ENCODE results near the gene RHCE.

DNA sequence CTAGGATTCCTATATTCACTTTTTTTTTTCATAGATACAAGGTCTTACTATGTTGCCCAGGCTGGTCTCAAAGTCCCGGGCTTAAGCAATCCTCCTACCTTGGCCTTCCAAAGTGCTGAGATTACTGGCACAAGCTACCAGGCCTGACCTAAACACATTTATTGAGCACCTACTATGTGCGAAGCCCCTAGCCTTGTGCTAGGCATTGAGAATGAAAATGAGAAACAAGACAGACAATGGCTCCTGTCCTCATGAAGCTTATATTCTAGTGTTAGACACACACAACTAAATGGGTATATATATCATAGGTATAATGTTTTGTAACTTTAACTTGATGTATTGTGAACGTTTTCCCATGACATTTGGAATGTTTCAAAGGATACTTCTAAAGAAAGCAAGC lies 71.0 kb downstream of the RHCE start:
- TF ChIP-seq KAT7 (CRISPR knock-in tag; IDR thresholded peaks at IDR 0.05; ENCODE audit: borderline replicate concordance) (no peak), RELA (CRISPR knock-in tag; IDR thresholded peaks at IDR 0.05; ENCODE audit: borderline replicate concordance) (no peak), ZBTB21 (CRISPR knock-in tag; IDR thresholded peaks at IDR 0.05; ENCODE audit: borderline replicate concordance) (no peak), NR3C1 (CRISPR knock-in tag; conservative IDR thresholded peaks at IDR 0.05; ENCODE audit: low read depth) (no peak), TCF7 (CRISPR knock-in tag; IDR thresholded peaks at IDR 0.05; ENCODE audit: low read depth) (no peak), GABPB1 (CRISPR knock-in tag; IDR thresholded peaks at IDR 0.05) (no peak), OVOL2 (CRISPR knock-in tag; IDR thresholded peaks at IDR 0.05; ENCODE audit: borderline replicate concordance) (no peak), JUN (CRISPR knock-in tag; IDR thresholded peaks at IDR 0.05) (no peak), SP1 (CRISPR knock-in tag; conservative IDR thresholded peaks at IDR 0.05) (no peak)
- TF ChIP-seq, protein P1, sequence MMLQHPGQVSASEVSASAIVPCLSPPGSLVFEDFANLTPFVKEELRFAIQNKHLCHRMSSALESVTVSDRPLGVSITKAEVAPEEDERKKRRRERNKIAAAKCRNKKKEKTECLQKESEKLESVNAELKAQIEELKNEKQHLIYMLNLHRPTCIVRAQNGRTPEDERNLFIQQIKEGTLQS (CRISPR knock-in tag; conservative IDR thresholded peaks at IDR 0.05): no peak
- TF ChIP-seq, protein P2, sequence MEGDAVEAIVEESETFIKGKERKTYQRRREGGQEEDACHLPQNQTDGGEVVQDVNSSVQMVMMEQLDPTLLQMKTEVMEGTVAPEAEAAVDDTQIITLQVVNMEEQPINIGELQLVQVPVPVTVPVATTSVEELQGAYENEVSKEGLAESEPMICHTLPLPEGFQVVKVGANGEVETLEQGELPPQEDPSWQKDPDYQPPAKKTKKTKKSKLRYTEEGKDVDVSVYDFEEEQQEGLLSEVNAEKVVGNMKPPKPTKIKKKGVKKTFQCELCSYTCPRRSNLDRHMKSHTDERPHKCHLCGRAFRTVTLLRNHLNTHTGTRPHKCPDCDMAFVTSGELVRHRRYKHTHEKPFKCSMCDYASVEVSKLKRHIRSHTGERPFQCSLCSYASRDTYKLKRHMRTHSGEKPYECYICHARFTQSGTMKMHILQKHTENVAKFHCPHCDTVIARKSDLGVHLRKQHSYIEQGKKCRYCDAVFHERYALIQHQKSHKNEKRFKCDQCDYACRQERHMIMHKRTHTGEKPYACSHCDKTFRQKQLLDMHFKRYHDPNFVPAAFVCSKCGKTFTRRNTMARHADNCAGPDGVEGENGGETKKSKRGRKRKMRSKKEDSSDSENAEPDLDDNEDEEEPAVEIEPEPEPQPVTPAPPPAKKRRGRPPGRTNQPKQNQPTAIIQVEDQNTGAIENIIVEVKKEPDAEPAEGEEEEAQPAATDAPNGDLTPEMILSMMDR (IDR thresholded peaks at IDR 0.05): no peak
- TF ChIP-seq, protein P3, sequence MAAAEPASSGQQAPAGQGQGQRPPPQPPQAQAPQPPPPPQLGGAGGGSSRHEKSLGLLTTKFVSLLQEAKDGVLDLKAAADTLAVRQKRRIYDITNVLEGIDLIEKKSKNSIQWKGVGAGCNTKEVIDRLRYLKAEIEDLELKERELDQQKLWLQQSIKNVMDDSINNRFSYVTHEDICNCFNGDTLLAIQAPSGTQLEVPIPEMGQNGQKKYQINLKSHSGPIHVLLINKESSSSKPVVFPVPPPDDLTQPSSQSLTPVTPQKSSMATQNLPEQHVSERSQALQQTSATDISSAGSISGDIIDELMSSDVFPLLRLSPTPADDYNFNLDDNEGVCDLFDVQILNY (CRISPR knock-in tag; IDR thresholded peaks at IDR 0.05): no peak
- TF ChIP-seq, protein P4, sequence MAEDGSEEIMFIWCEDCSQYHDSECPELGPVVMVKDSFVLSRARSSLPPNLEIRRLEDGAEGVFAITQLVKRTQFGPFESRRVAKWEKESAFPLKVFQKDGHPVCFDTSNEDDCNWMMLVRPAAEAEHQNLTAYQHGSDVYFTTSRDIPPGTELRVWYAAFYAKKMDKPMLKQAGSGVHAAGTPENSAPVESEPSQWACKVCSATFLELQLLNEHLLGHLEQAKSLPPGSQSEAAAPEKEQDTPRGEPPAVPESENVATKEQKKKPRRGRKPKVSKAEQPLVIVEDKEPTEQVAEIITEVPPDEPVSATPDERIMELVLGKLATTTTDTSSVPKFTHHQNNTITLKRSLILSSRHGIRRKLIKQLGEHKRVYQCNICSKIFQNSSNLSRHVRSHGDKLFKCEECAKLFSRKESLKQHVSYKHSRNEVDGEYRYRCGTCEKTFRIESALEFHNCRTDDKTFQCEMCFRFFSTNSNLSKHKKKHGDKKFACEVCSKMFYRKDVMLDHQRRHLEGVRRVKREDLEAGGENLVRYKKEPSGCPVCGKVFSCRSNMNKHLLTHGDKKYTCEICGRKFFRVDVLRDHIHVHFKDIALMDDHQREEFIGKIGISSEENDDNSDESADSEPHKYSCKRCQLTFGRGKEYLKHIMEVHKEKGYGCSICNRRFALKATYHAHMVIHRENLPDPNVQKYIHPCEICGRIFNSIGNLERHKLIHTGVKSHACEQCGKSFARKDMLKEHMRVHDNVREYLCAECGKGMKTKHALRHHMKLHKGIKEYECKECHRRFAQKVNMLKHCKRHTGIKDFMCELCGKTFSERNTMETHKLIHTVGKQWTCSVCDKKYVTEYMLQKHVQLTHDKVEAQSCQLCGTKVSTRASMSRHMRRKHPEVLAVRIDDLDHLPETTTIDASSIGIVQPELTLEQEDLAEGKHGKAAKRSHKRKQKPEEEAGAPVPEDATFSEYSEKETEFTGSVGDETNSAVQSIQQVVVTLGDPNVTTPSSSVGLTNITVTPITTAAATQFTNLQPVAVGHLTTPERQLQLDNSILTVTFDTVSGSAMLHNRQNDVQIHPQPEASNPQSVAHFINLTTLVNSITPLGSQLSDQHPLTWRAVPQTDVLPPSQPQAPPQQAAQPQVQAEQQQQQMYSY (CRISPR knock-in tag; IDR thresholded peaks at IDR 0.05): no peak
- TF ChIP-seq, protein P5, sequence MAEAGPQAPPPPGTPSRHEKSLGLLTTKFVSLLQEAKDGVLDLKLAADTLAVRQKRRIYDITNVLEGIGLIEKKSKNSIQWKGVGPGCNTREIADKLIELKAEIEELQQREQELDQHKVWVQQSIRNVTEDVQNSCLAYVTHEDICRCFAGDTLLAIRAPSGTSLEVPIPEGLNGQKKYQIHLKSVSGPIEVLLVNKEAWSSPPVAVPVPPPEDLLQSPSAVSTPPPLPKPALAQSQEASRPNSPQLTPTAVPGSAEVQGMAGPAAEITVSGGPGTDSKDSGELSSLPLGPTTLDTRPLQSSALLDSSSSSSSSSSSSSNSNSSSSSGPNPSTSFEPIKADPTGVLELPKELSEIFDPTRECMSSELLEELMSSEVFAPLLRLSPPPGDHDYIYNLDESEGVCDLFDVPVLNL (CRISPR knock-in tag; IDR thresholded peaks at IDR 0.05; ENCODE audit: borderline replicate concordance, low read depth): no peak
